Measurements from ENCODE around the gene PRPF40A. TPM values are rescaled to one million over a fixed set of nuclear protein-coding genes. Genes with fewer than 3 reads are reported as not detected.

PRPF40A gene
- total and polyA plus RNA-seq, 2 of the 8 experiments (the other 6 are each of a cell fraction or from before 2014, with no cell fraction given) = 85.5 to 176 TPM

DNA sequence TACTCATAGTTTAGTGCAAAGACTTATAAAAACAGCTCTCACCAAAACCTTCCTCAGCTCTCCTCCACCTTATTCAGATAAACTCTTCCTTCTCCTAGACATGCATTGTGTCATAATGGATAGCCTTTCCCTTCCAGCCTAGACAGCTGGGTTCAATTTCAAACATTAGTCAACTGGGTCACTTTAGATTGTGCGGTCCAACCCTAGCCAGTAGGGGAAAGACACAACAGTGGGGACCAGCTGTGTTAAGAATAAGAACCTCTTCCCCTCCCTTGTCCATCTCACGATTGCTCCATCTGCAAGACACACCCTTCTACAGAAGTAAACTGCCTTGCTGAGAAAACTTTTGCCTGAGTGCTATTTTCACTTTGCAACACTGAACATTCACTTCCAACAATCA lies 8.5 kb downstream of the PRPF40A start (continued):
- no peak for TF ChIP-seq ASH2L (IDR thresholded peaks at IDR 0.05; ENCODE audit: low read length)
- no peak for TF ChIP-seq SRF (IDR thresholded peaks at IDR 0.05; ENCODE audit: low read depth, low read length)

Data from H1 (cell line).